Omental fat pad (tissue), 4 donors: ENCODE results near the gene GREB1L. TPM values are rescaled to one million over a fixed set of nuclear protein-coding genes. Genes with fewer than 3 reads are reported as not detected.
"Not testable (repeated sequence)": the region's sequence is repeated elsewhere in the genome, so short reads cannot be mapped to it uniquely, and the experiment has no call there.

Source experiments
- ATAC-seq: fragments of 150-250 bp; one replicate; pipeline ENCODE4 v1.9.1; 2016; ENCODE audit warnings: mild to moderate bottlenecking, moderate library complexity; ENCODE audit not compliant: low FRiP score
- DNase-seq: peaks from one replicate; pipeline ENCODE4 v3.0.0-alpha.2; 2019; ENCODE audit warnings: low spot score
- CTCF ChIP-seq, 3 donors: fragments of 450-650 bp; IDR thresholded peaks; one replicate each; pipeline ENCODE4 v1.5.1; 2016 to 2017; ENCODE audit warnings: antibody characterized with exemption in 3 of 3, mild to moderate bottlenecking in 3 of 3, moderate library complexity in 2 of 3
- total RNA-seq, 4 donors: library from RNA; depleted of rRNA; stranded (reverse); fragments of >200 nt; gene quantifications; one replicate each; pipeline ENCODE4 v1.1.0, GENCODE V29; 2016

GREB1L gene
- total RNA-seq, 4 donors from 2014 or later = 6.0 to 29.5 (median 21.7) TPM

DNA sequence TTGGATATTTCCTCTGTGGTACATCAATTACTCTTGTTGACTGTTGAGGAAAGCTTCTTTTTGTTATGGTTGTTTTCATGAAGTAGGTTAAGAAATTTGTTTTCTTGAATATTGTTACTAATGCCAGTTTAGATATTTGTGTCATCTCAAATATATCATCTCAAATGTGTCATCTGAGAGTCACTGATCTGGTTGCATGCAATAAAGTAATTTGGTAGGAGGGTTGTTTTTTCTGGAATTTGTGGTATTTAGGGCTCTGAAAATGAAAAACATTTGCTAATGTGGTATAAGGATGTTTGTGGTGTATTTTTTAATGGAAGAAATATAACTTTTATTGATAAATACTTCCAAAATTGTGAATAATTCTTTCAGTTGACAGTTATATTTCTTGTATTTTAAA, 117.7 kb downstream of the GREB1L start:
- TF ChIP-seq CTCF (IDR thresholded peaks at IDR 0.05) = no peak
- DNase-seq (no peak), ATAC-seq (no peak)

DNA sequence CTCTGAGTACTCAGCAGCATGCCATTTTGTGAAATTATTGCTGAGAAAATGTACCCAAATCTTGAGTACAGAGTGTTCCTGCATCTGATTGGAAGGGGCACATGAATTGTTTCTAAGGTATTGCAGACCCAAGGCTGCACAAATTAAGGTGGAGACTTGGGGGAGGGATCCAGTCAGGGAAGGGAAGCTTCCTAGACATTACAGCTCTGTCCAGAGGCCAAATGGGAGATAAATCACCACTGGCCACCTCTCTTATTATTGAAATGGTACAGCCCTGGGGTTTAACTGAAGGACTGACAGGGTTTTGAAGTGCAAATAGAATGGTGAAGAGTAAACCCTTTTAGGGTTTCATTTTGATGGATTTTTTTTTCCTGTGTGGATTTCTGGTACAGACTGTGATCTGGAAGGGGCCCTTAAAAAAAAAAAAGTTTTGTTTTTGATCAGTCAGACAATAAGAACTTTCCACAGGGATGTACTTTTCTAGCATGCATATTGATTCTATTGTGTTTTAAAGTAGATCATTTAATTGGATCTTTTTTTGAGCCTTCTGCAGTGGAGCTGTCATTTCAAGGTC, 119.4 kb downstream of the GREB1L start:
- ATAC-seq (no peak), DNase-seq (no peak)
- no peak for TF ChIP-seq CTCF (IDR thresholded peaks at IDR 0.05)

GRCh38 chr18:21362831-21363230, 120.8 kb downstream of the GREB1L start:
- DNase-seq (no peak), ATAC-seq (no peak)
- TF ChIP-seq CTCF (IDR thresholded peaks at IDR 0.05) = no peak

GRCh38 chr18:21363348-21363747, 121.3 kb downstream of the GREB1L start:
- no peak for TF ChIP-seq CTCF (IDR thresholded peaks at IDR 0.05)
- ATAC-seq (no peak), DNase-seq (no peak)

DNA sequence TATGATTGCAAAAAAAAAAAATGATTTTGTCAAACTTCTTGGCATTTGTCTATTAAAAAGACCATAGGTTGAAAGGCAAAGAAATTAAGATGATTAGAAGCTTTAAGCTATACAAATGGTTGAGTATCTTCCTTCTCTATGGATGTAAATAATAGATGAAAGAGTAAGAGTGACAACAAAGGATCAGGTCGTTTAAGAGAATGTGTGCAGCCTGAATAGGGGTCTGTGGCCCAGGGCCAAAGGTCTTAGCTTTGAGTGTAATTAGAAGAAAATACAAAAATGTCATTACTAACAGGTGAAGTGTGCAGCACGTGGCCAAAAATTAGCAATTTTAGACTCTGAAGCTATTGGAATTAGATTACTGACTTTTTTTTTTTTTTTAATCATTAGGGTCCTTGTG, 122.4 kb downstream of the GREB1L start:
- DNase-seq = no peak
- no peak for ATAC-seq

GRCh38 chr18:21366896-21367295, 124.9 kb downstream of the GREB1L start:
- no peak for ATAC-seq
- TF ChIP-seq CTCF (IDR thresholded peaks at IDR 0.05) = no peak

More for the DNA sequence above, 122.4 kb downstream of the GREB1L start:
- no peak for TF ChIP-seq CTCF (IDR thresholded peaks at IDR 0.05)

DNA sequence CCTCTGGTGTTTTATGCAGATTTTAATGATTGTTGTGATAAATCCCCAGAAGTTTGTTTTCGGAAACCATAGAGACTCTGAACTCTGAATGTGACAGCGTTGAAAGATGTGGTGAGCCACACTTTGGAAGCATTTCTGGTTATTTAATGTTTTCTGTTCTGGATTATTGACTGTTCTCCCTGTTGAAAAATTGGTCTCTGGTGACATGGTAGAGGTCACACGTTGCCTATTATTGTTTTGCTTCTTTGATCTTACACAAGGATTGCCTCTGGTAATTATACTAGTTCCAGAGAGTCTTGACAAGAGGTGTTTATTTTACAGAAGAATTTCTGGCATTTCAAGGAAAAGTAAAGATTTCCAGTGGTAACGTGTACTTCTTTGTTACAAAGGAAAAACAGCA, 127.1 kb downstream of the GREB1L start:
- ATAC-seq (no peak), DNase-seq (no peak)
- TF ChIP-seq CTCF (IDR thresholded peaks at IDR 0.05) = no peak

More at GRCh38 chr18:21366896-21367295, 124.9 kb downstream of the GREB1L start:
- DNase-seq = no peak

- DNase-seq, ATAC-seq: not testable (repeated sequence)
These were observed 127.6 kb downstream of the GREB1L start for GRCh38 chr18:21369597-21369996.
